HG03280 (cell line): ENCODE data around the gene ATPAF2.

Experiments
- ATAC-seq: cut with Tn5 transposase; IDR thresholded peaks from one replicate; pipeline ENCODE4 v1.9.1; 2021; ENCODE audit warnings: mild to moderate bottlenecking, moderate library complexity; ENCODE audit not compliant: unreplicated experiment

ATPAF2 gene

GRCh38 chr17:18040261-18040858 is 1.4 kb upstream of the ATPAF2 start:
- ATAC-seq: no peak

- ATAC-seq: peak; percentile 31
These were observed 730 bp upstream of the ATPAF2 start for GRCh38 chr17:18039535-18040260.

- ATAC-seq: no peak
These were observed 668 bp downstream of the ATPAF2 start for GRCh38 chr17:18038149-18038850.

- no peak for ATAC-seq
These were observed 1.5 kb downstream of the ATPAF2 start for GRCh38 chr17:18037486-18037885.

GRCh38 chr17:18035704-18036103 is 3.3 kb downstream of the ATPAF2 start:
- ATAC-seq: no peak

GRCh38 chr17:18033442-18034099 is 5.4 kb downstream of the ATPAF2 start:
- ATAC-seq: peak; percentile 58

GRCh38 chr17:18031955-18032354 is 7.0 kb downstream of the ATPAF2 start:
- no peak for ATAC-seq

GRCh38 chr17:18028952-18029540 is 9.9 kb downstream of the ATPAF2 start:
- ATAC-seq: no peak

- ATAC-seq: no peak
These were observed 10.6 kb downstream of the ATPAF2 start for GRCh38 chr17:18028114-18028951.

GRCh38 chr17:18027280-18027679 is 11.7 kb downstream of the ATPAF2 start:
- no peak for ATAC-seq

GRCh38 chr17:18025945-18026776 is 12.8 kb downstream of the ATPAF2 start:
- ATAC-seq: no peak

- no peak for ATAC-seq
These were observed 13.6 kb downstream of the ATPAF2 start for GRCh38 chr17:18025241-18025944.

- ATAC-seq: no peak
These were observed 17.6 kb downstream of the ATPAF2 start for GRCh38 chr17:18021372-18021771.

- ATAC-seq: no peak
These were observed 18.0 kb downstream of the ATPAF2 start for GRCh38 chr17:18020971-18021370.

- no peak for ATAC-seq
These were observed 19.2 kb downstream of the ATPAF2 start for GRCh38 chr17:18019838-18020154.

GRCh38 chr17:18018411-18018921 is 20.5 kb downstream of the ATPAF2 start:
- no peak for ATAC-seq

GRCh38 chr17:18017958-18018357 is 21.0 kb downstream of the ATPAF2 start:
- no peak for ATAC-seq

GRCh38 chr17:18016426-18016825 is 22.5 kb downstream of the ATPAF2 start:
- ATAC-seq: no peak

- no peak for ATAC-seq
These were observed 23.4 kb downstream of the ATPAF2 start for GRCh38 chr17:18015593-18015992.
